ENCODE data around the gene GREM2. TPM values are rescaled to one million over a fixed set of nuclear protein-coding genes. Genes with fewer than 3 reads are reported as not detected.

GREM2 gene
- total and polyA plus RNA-seq, 10 of the 15 experiments (the other 5 are each of a cell fraction or from before 2014, with no cell fraction given), result not detected

- POLR2A ChIA-PET, result no interaction called here
- Histone ChIP-seq H3K36me3 (ENCODE audit: control insufficient read depth in 2 of 2, insufficient read depth in 2 of 2, low read length in 1 of 2) (no peaks in the 10 kb centered on the region), H3K27me3 (replicated peaks in 1 of 2; ENCODE audit: control insufficient read depth in 2 of 2, insufficient read depth in 2 of 2, low read length in 1 of 2) (no peaks in the 10 kb centered on the region), H3K4me2 (ENCODE audit: control insufficient read depth, insufficient read depth) (no peak overlapping the region), H3K79me2 (ENCODE audit: control insufficient read depth, insufficient read depth, low read length) (no peaks in the 10 kb centered on the region), H3K9me3 (replicated peaks; ENCODE audit: control insufficient read depth, insufficient read depth, low read length) (no peaks in the 10 kb centered on the region), H3K9ac (ENCODE audit: control insufficient read depth, insufficient read depth, low read length) (no peak overlapping the region), H3K4me3 (no peak overlapping the region), H3K4me1 (ENCODE audit: control insufficient read depth, insufficient read depth, low read length) (no peaks in the 10 kb centered on the region), H3K27ac (ENCODE audit: control insufficient read depth, insufficient read depth) (no peak overlapping the region), H2AFZ (ENCODE audit: control insufficient read depth, low read depth, low read length) (no peak overlapping the region), H4K20me1 (ENCODE audit: control insufficient read depth, insufficient read depth) (no peaks in the 10 kb centered on the region)
- SMC1A ChIA-PET (ENCODE audit: uncharacterized antibody, unreplicated experiment), result interaction anchor here (0.9 kb wide), 1 partner anchor 93 kb away, joined by 4 read pairs; no protein-coding TSS in a partner anchor
- intact Hi-C loops (cut with micrococcal nuclease; ENCODE audit: unreplicated experiment) (no loop called here), in situ Hi-C loops (cut with MboI) (no loop called here)
- RAD21 ChIA-PET (ENCODE audit: unreplicated experiment), result no interaction called here
- no TSS peak for BruUV-seq (replicated peaks)
- CTCF ChIA-PET, result no interaction called here
- WGBS (ENCODE audit: insufficient coverage, insufficient replicate concordance, low lambda C conversion rate, missing lambda C conversion rate), result 43% methylated on average over 2 of the region's 2 CpGs
- TF ChIP-seq HDAC6 (IDR thresholded peaks at IDR 0.05; ENCODE audit: unreplicated experiment), result no peak
- no peak for TF ChIP-seq ATF2 (IDR thresholded peaks at IDR 0.05; ENCODE audit: low read length)
- TF ChIP-seq HSF1 (IDR thresholded peaks at IDR 0.05; ENCODE audit: low read depth, low read length), result no peak
- no peak for TF ChIP-seq POU2F2 (IDR thresholded peaks at IDR 0.05; ENCODE audit: borderline replicate concordance, low read depth, low read length)
- no peak for TF ChIP-seq BACH1 (IDR thresholded peaks at IDR 0.05; ENCODE audit: borderline replicate concordance)
- no peak for TF ChIP-seq JUND (IDR thresholded peaks at IDR 0.05; ENCODE audit: low read depth, low read length)
- no peak for TF ChIP-seq E2F8 (IDR thresholded peaks at IDR 0.05; ENCODE audit: low read depth, partially characterized antibody)
- TF ChIP-seq ATF7 (IDR thresholded peaks at IDR 0.05; ENCODE audit: low read depth), result no peak
- no peak for TF ChIP-seq BCL11A (IDR thresholded peaks at IDR 0.05; ENCODE audit: low read depth, low read length)
- TF ChIP-seq TARDBP (IDR thresholded peaks at IDR 0.05; ENCODE audit: borderline replicate concordance), result no peak
- no peak for TF ChIP-seq SUPT20H (IDR thresholded peaks at IDR 0.05; ENCODE audit: borderline replicate concordance, control insufficient read depth, low read depth, low read length)
- no peak for TF ChIP-seq NFXL1 (IDR thresholded peaks at IDR 0.05; ENCODE audit: borderline replicate concordance)
- no peak for TF ChIP-seq PBX3 (IDR thresholded peaks at IDR 0.05; ENCODE audit: insufficient replicate concordance, low read depth, low read length)
- ATAC-seq (no peak), FAIRE-seq (no peak), DNase-seq (ENCODE audit: low read depth, low spot score) (no peak)
These were observed 103.0 kb downstream of the GREM2 start for GRCh38 chr1:240508950-240509349.

Data from GM12878 (cell line).